ENCODE results near the gene MAJIN.
"Not testable (repeated sequence)": the region's sequence is repeated elsewhere in the genome, so short reads cannot be mapped to it uniquely, and the experiment has no call there.

MAJIN gene

GRCh38 chr11:64994318-64994717 lies 22.4 kb upstream of the MAJIN start:
- DNase-seq (ENCODE audit: insufficient read length, low spot score), result no peak
- FAIRE-seq, result no peak

- DNase-seq (ENCODE audit: insufficient read length, low spot score) (no peak), FAIRE-seq (peak; percentile 60)
These were observed 18.5 kb upstream of the MAJIN start for GRCh38 chr11:64990222-64990923.

GRCh38 chr11:64989416-64989815 lies 17.5 kb upstream of the MAJIN start:
- DNase-seq (ENCODE audit: insufficient read length, low spot score) (no peak), FAIRE-seq (no peak)

- DNase-seq (ENCODE audit: insufficient read length, low spot score) (no peak), FAIRE-seq (no peak)
These were observed 16.3 kb upstream of the MAJIN start for GRCh38 chr11:64987998-64988854.

GRCh38 chr11:64983339-64983738 lies 11.4 kb upstream of the MAJIN start:
- not testable (repeated sequence) for DNase-seq (ENCODE audit: insufficient read length, low spot score); FAIRE-seq

- DNase-seq (ENCODE audit: insufficient read length, low spot score) (no peak), FAIRE-seq (no peak)
These were observed 4.7 kb upstream of the MAJIN start for GRCh38 chr11:64976651-64977050.

GRCh38 chr11:64974124-64974523 lies 2.2 kb upstream of the MAJIN start:
- FAIRE-seq, result no peak
- DNase-seq (ENCODE audit: insufficient read length, low spot score), result no peak

GRCh38 chr11:64970731-64971151 lies 1.2 kb downstream of the MAJIN start:
- DNase-seq (ENCODE audit: insufficient read length, low spot score) (no peak), FAIRE-seq (no peak)

GRCh38 chr11:64969209-64969608 lies 2.7 kb downstream of the MAJIN start:
- FAIRE-seq, result no peak
- DNase-seq (ENCODE audit: insufficient read length, low spot score), result no peak

- DNase-seq (ENCODE audit: insufficient read length, low spot score), result no peak
- no peak for FAIRE-seq
These were observed 4.5 kb downstream of the MAJIN start for GRCh38 chr11:64967375-64967774.

- DNase-seq (ENCODE audit: insufficient read length, low spot score) (no peak), FAIRE-seq (no peak)
These were observed 8.8 kb downstream of the MAJIN start for GRCh38 chr11:64963072-64963631.

GRCh38 chr11:64960719-64961118 lies 11.2 kb downstream of the MAJIN start:
- FAIRE-seq, result no peak
- no peak for DNase-seq (ENCODE audit: insufficient read length, low spot score)

GRCh38 chr11:64959498-64959897 lies 12.4 kb downstream of the MAJIN start:
- FAIRE-seq, result no peak
- no peak for DNase-seq (ENCODE audit: insufficient read length, low spot score)

- DNase-seq (ENCODE audit: insufficient read length, low spot score) (no peak), FAIRE-seq (no peak)
These were observed 17.7 kb downstream of the MAJIN start for GRCh38 chr11:64954201-64954600.

GRCh38 chr11:64951529-64951928 lies 20.4 kb downstream of the MAJIN start:
- no peak for DNase-seq (ENCODE audit: insufficient read length, low spot score)
- no peak for FAIRE-seq

GRCh38 chr11:64947208-64947814 lies 24.6 kb downstream of the MAJIN start:
- no peak for FAIRE-seq
- no peak for DNase-seq (ENCODE audit: insufficient read length, low spot score)

GRCh38 chr11:64936539-64936938 lies 35.4 kb downstream of the MAJIN start:
- DNase-seq (ENCODE audit: insufficient read length, low spot score), result no peak

GRCh38 chr11:64935359-64936081 lies 36.4 kb downstream of the MAJIN start, which contains the start of gene GPHA2:
Gene GPHA2, minus strand, starts transcription at chr11:64935893. Its CDS starts 433 bp downstream, at chr11:64935460.
- FAIRE-seq (no peak), DNase-seq (ENCODE audit: insufficient read length, low spot score) (no peak)

More at GRCh38 chr11:64936539-64936938, 35.4 kb downstream of the MAJIN start:
- no peak for FAIRE-seq

- no peak for DNase-seq (ENCODE audit: insufficient read length, low spot score)
- FAIRE-seq, result no peak
These were observed 37.1 kb downstream of the MAJIN start for GRCh38 chr11:64934682-64935358.
